Measurements from ENCODE around the gene BRD4.

DNA sequence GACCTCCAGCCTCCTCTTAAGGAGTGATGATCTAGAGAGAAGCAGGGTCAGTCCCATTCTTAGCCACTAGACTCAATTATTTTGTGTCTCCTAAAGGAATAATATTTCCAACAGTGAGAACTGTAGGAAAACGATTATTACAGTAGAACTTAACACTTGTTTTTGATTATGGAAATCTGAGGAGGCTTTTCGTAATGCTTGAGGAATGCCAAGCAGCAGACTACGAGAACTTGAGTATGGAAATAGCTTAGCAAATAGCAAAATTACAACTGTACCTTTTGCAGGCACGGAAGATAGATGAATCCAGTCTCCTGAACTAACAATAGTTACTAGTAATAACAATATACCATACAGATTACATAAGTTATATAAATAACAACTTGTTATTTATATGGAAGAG, 12.2 kb downstream of the BRD4 start:
- no peak for TF ChIP-seq POLR2A (IDR thresholded peaks at IDR 0.05)
- TF ChIP-seq, protein P1, sequence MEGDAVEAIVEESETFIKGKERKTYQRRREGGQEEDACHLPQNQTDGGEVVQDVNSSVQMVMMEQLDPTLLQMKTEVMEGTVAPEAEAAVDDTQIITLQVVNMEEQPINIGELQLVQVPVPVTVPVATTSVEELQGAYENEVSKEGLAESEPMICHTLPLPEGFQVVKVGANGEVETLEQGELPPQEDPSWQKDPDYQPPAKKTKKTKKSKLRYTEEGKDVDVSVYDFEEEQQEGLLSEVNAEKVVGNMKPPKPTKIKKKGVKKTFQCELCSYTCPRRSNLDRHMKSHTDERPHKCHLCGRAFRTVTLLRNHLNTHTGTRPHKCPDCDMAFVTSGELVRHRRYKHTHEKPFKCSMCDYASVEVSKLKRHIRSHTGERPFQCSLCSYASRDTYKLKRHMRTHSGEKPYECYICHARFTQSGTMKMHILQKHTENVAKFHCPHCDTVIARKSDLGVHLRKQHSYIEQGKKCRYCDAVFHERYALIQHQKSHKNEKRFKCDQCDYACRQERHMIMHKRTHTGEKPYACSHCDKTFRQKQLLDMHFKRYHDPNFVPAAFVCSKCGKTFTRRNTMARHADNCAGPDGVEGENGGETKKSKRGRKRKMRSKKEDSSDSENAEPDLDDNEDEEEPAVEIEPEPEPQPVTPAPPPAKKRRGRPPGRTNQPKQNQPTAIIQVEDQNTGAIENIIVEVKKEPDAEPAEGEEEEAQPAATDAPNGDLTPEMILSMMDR (IDR thresholded peaks at IDR 0.05): no peak

Data from suprapubic skin (tissue), 3 donors.